ENCODE measurements around the gene ZNF142. TPM values are rescaled to one million over a fixed set of nuclear protein-coding genes. Genes with fewer than 3 reads are reported as not detected.
A peak's percentile ranks its signal among the peaks of the same experiment; 100 is the strongest.

The ZNF142 gene
- total and polyA plus RNA-seq, 2 of the 4 experiments (the other 2 are of a cell fraction): 4.3 to 9.7 TPM

GRCh38 chr2:218622606-218623365, 36.6 kb downstream of the ZNF142 start:
- CTCF ChIA-PET: no interaction called here
- Histone ChIP-seq H3K56ac (ENCODE audit: extremely low read depth, insufficient read depth, low read length) (no peak overlapping the region), H3K4me2 (ENCODE audit: low read depth, low read length) (no peak overlapping the region), H4K5ac (ENCODE audit: low read depth, low read length) (no peak overlapping the region), H2BK20ac (ENCODE audit: low read depth, low read length) (no peak overlapping the region), H3K27me3 (ENCODE audit: control insufficient read depth, insufficient read depth, low read length) (no peaks in the 10 kb centered on the region), H3K79me1 (ENCODE audit: low read depth in 1 of 2, low read length in 2 of 2) (no peaks in the 10 kb centered on the region), H4K91ac (ENCODE audit: insufficient read depth, low read depth, low read length) (no peak overlapping the region), H3K36me3 (ENCODE audit: control insufficient read depth, insufficient read depth, low read length) (no peaks in the 10 kb centered on the region), H3K4me1 (ENCODE audit: control insufficient read depth, insufficient read depth, low read length) (no peaks in the 10 kb centered on the region; the same call in 1 of the 2 replicates), H3K9me3 (ENCODE audit: control insufficient read depth, insufficient read depth, low read length) (no peaks in the 10 kb centered on the region), H3K18ac (ENCODE audit: low read depth, low read length) (no peak overlapping the region), H2BK15ac (ENCODE audit: low read depth, low read length) (no peak overlapping the region), H2AK5ac (ENCODE audit: low read depth, low read length) (no peak overlapping the region), H3K23ac (ENCODE audit: low read depth, low read length) (no peak overlapping the region), H4K8ac (ENCODE audit: low read depth in 2 of 2, low read length in 2 of 2) (no peak overlapping the region), H2BK5ac (ENCODE audit: low read depth, low read length, poor library complexity, severe bottlenecking) (no peak overlapping the region), H2BK120ac (ENCODE audit: low read depth, low read length) (no peak overlapping the region), H3K4ac (ENCODE audit: low read depth, low read length) (no peak overlapping the region), H3K14ac (replicated peaks; ENCODE audit: low read depth, low read length) (no peak overlapping the region), H3K9me1 (ENCODE audit: insufficient read depth, low read length) (0 out of 2 replicates have a peak, but pooled peaks cover under 1% of the 10 kb centered on the region), H3K27ac (ENCODE audit: insufficient read depth, low read length) (no peak overlapping the region), H2AK9ac (replicated peaks; ENCODE audit: low read depth, low read length, poor library complexity) (no peak overlapping the region), H3K9ac (ENCODE audit: low read depth, low read length) (no peak overlapping the region), H3K4me3 (ENCODE audit: insufficient read depth, low read depth, low read length) (no peak overlapping the region), H2AFZ (replicated peaks; ENCODE audit: low read length, poor library complexity) (no peak overlapping the region), H4K20me1 (ENCODE audit: insufficient read depth, low read length) (no peaks in the 10 kb centered on the region)
- no TSS peak for BruUV-seq (replicated peaks)
- in situ Hi-C loops (cut with MboI; ENCODE audit: low sequenced_read_pairs): no loop called here
- ATAC-seq (ENCODE audit: low read depth) (peak; percentile 40), DNase-seq (peak; percentile 33)
- dilution Hi-C loops (cut with HindIII; ENCODE audit: low sequenced_read_pairs, unreplicated experiment): no loop called here
- TF ChIP-seq CEBPB (IDR thresholded peaks at IDR 0.05; ENCODE audit: low read depth, low read length): no peak
- TF ChIP-seq MAFK (IDR thresholded peaks at IDR 0.05; ENCODE audit: low read depth, low read length): peak; percentile 3; the same call in 1 of the 2 replicates
- POLR2A ChIA-PET (ENCODE audit: unreplicated experiment): no interaction called here
- WGBS, 2 experiments (ENCODE audit: extremely low coverage in 2 of 2, insufficient read length in 1 of 2): 75% methylated on average over 2 of the region's 7 CpGs; no CpG with 5 or more reads in 1 of the 2 experiments
- intact Hi-C loops (cut with micrococcal nuclease): no loop called here
